Type B pancreatic cell (in vitro differentiated cells): Measurements from ENCODE around the gene STATH. TPM values are rescaled to one million over a fixed set of nuclear protein-coding genes. Genes with fewer than 3 reads are reported as not detected.
"Not testable (repeated sequence)": the region's sequence is repeated elsewhere in the genome, so short reads cannot be mapped to it uniquely, and the experiment has no call there.

Experiments
- DNase-seq: peaks from one replicate; pipeline ENCODE4 v3.0.0; 2021; ENCODE audit warnings: mixed read lengths; ENCODE audit not compliant: unreplicated experiment; ENCODE audit errors: extremely low spot score
- H3K27ac Mint-ChIP-seq: 2 replicates; pipeline ENCODE4 v1.8.0; 2021; ENCODE audit warnings: mild to moderate bottlenecking, mixed read lengths
- H3K27me3 Mint-ChIP-seq: 2 replicates; pipeline ENCODE4 v1.8.0; 2021; ENCODE audit warnings: mixed read lengths
- H3K36me3 Mint-ChIP-seq: 2 replicates; pipeline ENCODE4 v1.8.0; 2021; ENCODE audit warnings: mixed read lengths
- H3K4me1 Mint-ChIP-seq: one replicate; pipeline ENCODE4 v1.8.0; 2021; ENCODE audit warnings: mixed read lengths; ENCODE audit not compliant: unreplicated experiment
- H3K4me3 Mint-ChIP-seq: 2 replicates; pipeline ENCODE4 v1.8.0; 2021; ENCODE audit warnings: mild to moderate bottlenecking, mixed read lengths
- H3K9me3 Mint-ChIP-seq: 2 replicates; pipeline ENCODE4 v1.8.0; 2021; ENCODE audit warnings: mixed read lengths
- total RNA-seq: library from RNA; stranded (reverse); gene quantifications from 2 replicates; pipeline ENCODE4 v1.2.1, GENCODE V29; 2021; ENCODE audit warnings: low replicate concordance
- TF ChIP-seq, protein P1 (sequence below): fragments of 200-600 bp; sonication (generic); conservative IDR thresholded peaks from 2 replicates; pipeline ENCODE4 v1.5.0; 2021; ENCODE audit warnings: antibody characterized with exemption, mild to moderate bottlenecking

The STATH gene
- total RNA-seq, 1 donor from 2014 or later, result not detected

GRCh38 chr4:70041652-70042286 is 46.0 kb downstream of the STATH start:
- Mint-ChIP-seq H3K27me3 (no peaks in the 10 kb centered on the region), H3K9me3 (peaks cover 9% of the 10 kb centered on the region), H3K4me1 (no peaks in the 10 kb centered on the region), H3K4me3 (no peak overlapping the region), H3K27ac (no peak overlapping the region), H3K36me3 (no peaks in the 10 kb centered on the region)
- TF ChIP-seq, protein P1, sequence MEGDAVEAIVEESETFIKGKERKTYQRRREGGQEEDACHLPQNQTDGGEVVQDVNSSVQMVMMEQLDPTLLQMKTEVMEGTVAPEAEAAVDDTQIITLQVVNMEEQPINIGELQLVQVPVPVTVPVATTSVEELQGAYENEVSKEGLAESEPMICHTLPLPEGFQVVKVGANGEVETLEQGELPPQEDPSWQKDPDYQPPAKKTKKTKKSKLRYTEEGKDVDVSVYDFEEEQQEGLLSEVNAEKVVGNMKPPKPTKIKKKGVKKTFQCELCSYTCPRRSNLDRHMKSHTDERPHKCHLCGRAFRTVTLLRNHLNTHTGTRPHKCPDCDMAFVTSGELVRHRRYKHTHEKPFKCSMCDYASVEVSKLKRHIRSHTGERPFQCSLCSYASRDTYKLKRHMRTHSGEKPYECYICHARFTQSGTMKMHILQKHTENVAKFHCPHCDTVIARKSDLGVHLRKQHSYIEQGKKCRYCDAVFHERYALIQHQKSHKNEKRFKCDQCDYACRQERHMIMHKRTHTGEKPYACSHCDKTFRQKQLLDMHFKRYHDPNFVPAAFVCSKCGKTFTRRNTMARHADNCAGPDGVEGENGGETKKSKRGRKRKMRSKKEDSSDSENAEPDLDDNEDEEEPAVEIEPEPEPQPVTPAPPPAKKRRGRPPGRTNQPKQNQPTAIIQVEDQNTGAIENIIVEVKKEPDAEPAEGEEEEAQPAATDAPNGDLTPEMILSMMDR, result no peak
- no peak for DNase-seq

DNA sequence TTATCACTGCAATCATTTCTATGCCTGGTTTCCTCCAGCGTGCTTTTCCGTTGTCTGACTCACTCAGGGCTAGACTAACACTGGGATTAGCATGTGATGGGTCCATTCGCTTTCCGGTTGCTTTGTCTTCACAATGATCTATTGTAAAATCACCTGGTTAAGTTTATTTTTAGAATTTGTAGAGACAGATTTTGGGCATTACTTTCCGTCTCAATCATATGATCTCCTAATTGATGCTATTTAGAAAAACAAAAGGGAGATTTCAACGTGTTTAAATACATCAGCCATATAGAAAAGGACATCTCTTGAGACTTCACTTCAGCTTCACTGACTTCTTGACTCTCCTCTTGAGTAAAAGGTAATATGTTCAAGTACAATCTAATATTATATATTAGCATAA is 54.4 kb downstream of the STATH start, which contains the start of gene HTN1:
Gene HTN1, plus strand, starts transcription at position 301 of the 400 bp plus-strand sequence. CDS start 2,639 bp downstream, outside the sequence.
- H3K9me3 Mint-ChIP-seq, H3K36me3 Mint-ChIP-seq, H3K27ac Mint-ChIP-seq, H3K4me1 Mint-ChIP-seq, H3K27me3 Mint-ChIP-seq, DNase-seq, H3K4me3 Mint-ChIP-seq: not testable (repeated sequence)

Other genes with a start within 250 kb of the STATH start
- 2.5 and 4.4 TPM in 2 replicates for gene SULT1B1, start 235.3 kb upstream of the STATH start, total RNA-seq
- gene SULT1E1, start 135.8 kb upstream of the STATH start, total RNA-seq, result 64.9 and 80.7 TPM in 2 replicates
- not detected in 2 replicates for gene CSN1S1, start 64.9 kb upstream of the STATH start, total RNA-seq
- not detected in 2 replicates for gene CSN2, start 30.2 kb upstream of the STATH start, total RNA-seq
- not detected in 2 replicates for gene HTN3, start 32.5 kb downstream of the STATH start, total RNA-seq
- gene HTN1, start 54.5 kb downstream of the STATH start, total RNA-seq, result not detected in 2 replicates
- gene PRR27, start 158.3 kb downstream of the STATH start, total RNA-seq, result 0.17 TPM in 1 of 2 replicates, not detected in the other
- 0.90 and 4.6 TPM in 2 replicates for gene ODAM, start 199.8 kb downstream of the STATH start, total RNA-seq
- gene FDCSP, start 230.2 kb downstream of the STATH start, total RNA-seq, result not detected in 2 replicates
- not detected in 2 replicates for gene CSN3, start 246.6 kb downstream of the STATH start, total RNA-seq